Non-pigmented ciliary epithelial cell (primary cell): ENCODE data around the gene SAMD13.
"Not testable (repeated sequence)": the region's sequence is repeated elsewhere in the genome, so short reads cannot be mapped to it uniquely, and the experiment has no call there.

ENCODE experiments used
- DNase-seq: peaks from one replicate; pipeline ENCODE4 v3.0.0-alpha.2; 2010; ENCODE audit warnings: low read depth

The SAMD13 gene

DNA sequence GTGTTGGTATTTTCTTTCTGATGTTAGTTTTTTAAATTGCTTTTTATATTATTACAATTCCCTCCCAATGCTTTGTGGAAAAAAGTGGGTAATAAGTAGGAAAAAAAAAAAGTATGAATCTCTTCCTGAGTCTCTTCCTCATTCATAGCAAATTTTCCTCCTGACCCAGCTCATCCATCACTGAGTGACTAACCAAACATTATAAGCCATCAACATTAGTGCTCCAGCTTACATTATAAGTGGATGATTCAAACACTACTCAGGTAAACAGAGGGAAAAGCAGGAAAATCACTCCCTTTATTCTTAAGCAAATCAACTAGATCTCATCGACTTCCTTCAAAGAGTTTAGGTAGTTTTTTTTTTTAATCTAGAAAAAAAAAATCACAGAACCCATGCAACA is 15.4 kb upstream of the SAMD13 start:
- no peak for DNase-seq

DNA sequence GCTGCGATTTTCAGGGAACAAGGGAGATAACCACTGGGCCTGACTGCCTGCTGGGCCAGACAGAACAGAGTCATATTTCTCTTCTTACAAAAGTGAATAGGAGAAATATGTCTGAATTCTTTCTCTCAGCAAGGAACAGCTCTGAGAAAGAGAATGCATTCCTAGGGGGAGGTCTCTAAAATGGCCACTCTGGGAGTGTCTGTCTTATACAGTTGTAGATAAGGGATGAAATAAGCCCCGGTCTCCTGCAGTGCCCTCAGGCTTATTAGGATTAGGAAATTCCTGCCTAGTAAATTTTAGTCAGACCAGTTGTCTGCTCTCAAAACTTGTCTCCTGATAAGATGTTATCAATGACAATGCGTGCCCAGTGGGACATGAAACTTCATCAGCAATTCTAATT is 14.1 kb upstream of the SAMD13 start:
- DNase-seq = not testable (repeated sequence)

DNA sequence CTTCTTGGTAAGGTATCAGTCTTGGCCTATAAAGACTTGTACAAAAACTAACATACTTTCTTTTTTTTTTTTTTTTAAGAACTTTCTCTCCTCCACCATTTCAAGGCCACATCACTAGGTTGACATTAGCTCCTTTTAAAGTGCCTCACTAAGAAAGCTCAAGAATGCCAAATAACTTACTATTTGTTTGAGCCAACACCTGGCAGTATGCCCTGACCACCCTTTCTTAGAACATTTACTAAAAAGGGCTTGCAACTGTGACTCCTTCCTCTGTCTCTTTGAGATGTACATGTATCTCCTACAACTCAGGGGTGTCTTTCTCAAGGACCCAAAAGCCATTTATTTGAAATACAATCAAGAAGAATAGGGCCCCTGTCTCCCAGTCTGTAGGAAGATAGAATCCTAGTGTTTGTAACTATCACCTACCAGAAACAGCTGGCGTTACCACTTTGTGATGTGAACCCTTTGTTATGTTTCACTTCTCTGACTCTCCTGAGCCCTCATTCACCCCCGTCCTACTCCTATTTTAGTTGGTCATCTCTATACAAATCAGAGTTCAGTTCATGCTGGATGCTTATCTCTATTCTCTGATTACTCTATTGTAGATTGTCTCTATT is 12.2 kb upstream of the SAMD13 start:
- DNase-seq = no peak

DNA sequence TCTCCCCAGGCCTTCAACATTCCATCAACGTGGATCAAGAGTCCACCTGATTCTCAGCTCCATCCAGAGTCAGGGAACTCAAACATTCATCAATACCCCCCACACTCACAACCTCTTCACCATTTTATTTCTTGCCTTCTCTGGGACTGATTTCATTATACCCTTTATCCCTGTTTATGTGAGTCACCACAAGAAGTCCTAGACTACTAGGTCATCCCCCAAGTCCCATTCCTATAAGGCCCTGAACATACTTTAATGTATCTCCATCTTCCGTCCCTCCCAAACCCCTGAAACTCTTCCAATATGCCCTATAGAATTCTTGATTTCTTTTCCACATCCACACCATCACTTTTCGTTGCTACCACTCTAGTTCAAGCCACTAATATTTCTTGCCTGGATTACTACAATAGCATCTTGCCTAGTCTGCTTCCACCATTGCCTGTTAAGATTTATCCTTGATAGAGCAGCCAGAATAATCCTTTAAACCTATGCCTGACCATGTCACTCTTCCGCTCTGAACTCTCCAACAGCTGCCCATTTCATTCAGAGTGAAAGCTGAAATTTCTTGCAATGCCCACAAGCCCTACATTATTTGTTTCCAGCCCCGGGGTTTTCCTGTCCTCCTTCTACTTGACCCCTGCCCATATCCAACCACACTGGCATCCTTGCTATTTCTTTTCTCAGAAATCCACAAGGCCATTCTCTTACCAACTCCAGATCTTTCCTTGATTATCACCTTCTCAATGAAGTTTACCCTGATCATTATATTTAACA is 9.4 kb upstream of the SAMD13 start:
- no peak for DNase-seq

- DNase-seq = no peak
Measured at GRCh38 chr1:84293766-84294165, 7.7 kb upstream of the SAMD13 start.

- no peak for DNase-seq
Measured at GRCh38 chr1:84294751-84295150, 6.8 kb upstream of the SAMD13 start.

- DNase-seq = no peak
Measured at GRCh38 chr1:84297546-84298244, 3.8 kb upstream of the SAMD13 start.

- DNase-seq = no peak
Measured at GRCh38 chr1:84298328-84298683, 3.2 kb upstream of the SAMD13 start.

- DNase-seq = no peak
Measured at GRCh38 chr1:84298684-84299535, 2.6 kb upstream of the SAMD13 start.

DNA sequence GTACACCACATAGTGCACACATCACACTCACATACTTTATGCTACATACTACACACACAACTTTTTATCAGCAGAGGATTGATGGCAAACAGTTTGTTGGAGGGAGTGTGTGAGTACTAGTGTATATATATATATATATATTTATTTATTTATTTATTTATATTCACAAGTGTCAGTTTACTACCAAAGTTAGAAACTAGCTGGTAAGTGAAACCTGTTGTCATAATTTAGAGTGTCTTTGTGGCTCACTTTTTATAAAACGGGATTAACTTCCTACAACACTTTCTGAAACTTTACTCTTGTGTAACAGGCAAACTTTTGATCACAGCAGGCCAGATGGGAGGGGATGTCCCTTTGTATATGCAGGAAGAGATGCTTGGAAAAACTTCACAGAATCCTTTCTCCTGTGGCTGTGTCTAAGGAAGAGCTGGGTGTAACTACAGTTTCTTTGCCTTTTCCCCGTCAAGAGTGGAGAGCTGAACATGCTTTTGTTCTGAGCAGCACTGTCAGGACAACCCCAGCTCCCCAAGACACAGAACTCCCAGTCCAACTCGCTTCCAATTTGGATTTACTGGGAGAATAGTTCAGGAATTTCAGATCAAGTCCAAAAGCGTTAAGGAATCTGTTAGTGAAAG is 1.9 kb upstream of the SAMD13 start:
- DNase-seq = no peak

DNA sequence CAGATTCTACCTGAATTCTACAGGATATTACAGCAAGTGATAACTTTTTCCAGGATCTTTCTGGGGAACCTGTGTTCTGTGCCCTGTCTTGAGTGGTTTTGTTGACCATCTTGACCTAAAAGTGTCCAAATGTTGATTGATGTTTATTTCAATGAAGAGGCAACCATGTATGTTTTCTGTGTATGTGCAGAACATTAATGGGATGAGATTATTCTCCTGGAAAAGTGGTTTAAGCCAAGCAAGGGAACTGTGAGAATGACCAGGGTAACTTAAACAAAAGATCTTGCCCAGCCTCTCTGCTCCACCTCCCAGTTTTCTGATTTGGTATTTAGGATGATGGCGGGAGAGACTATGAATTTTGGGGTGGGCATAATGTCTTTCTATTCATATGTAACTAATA is 1.0 kb upstream of the SAMD13 start:
- no peak for DNase-seq

GRCh38 chr1:84301785-84302385 is 377 bp downstream of the SAMD13 start:
- DNase-seq = no peak

- DNase-seq = no peak
Measured at GRCh38 chr1:84303314-84303830, 1.9 kb downstream of the SAMD13 start.

DNA sequence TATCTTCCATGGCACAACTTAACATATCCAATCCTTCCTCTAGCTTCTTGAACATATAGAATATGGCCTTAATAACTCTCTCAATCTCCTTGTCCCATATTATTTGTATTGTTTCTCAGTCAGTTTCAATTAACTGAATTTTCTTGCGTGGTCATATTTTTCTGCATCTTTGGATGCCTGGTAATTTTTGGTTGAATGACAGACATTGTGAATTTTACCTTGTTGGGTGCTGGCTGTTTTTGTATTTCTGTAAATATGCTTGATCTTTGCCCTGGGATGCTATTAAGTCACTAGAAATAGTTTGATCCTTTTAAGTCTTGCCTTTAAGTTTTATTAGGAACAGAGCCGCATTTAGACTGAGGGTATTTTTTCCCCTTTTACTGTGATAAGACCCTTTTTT is 5.9 kb downstream of the SAMD13 start:
- DNase-seq = no peak

DNA sequence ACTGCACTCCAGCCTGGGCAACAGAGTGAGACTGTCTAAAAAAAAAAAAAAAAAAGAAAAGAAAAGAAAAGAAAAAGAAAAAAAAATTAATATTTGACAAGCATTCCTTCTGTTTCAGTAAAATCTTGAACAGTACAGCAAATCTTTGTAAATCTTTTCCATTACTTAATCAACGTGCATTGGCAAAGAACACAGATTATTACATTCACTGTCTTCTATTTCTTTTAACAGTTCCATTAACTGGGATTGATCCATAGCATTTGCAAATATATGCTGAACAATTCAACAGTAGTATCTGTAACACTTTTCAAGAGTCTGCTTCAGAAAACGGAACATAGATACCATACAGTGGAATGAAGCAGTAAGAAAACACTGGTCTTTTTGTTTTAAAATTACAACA is 9.8 kb downstream of the SAMD13 start:
- no peak for DNase-seq

DNA sequence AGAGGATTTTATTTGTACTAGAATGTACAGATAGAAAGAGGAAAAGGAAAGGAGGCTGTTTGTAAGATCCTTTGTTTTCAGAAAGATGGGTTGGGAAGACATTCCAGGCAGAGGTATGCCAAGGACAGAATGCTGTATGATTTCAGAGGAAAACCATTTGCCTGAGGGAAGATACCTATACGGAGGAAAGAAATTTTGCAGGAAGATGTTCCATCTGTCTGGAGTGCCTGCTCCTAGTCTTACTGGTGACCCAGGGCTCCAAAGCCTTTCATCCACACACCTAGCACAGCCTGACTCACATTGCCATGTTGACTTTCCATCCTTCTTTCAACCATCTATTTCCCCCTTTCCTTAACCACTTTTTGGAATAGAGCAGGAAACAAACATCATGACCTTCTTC is 18.2 kb downstream of the SAMD13 start:
- no peak for DNase-seq

- DNase-seq = no peak
Measured at GRCh38 chr1:84327830-84328229, 26.3 kb downstream of the SAMD13 start.

DNA sequence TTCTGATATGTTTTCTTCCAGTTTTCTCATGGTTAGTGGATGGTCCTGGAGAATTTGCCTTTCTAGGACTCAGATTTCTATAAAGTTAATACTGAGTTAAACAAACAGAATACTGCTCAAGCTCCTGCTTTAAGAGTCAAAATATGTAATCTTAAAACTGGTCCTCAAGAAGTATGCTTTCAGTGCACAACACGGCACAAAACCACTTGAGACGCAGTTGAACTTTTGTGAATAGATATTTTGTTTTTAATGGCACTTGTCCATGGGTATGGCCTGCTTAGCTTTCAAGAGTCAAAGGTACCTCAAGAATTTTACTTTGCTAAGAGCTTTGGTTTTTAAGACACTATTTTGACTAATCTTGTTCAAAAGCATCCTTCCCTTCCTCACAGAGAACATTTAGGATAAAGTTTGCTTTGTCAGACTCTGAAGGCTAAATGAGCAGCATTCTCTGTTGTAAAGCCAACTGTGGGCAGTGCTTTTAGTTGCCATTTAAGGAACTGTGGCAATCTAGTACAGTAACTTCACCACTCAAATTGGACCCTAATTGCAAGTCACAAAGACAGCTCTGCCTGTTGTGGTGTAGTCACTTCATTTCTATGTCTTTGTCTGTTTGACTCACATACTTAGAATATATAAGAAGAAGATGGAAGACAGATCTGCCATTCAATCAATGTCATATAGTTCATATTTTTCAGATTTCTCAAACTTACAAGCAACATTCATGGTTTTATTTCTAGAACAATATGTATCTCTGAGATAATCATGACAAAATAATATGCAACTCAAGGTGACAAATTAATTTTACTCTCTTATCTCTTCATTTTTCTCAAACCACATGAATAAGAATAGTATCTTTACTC is 28.8 kb downstream of the SAMD13 start:
- no peak for DNase-seq

GRCh38 chr1:84339503-84339902 is 38.0 kb downstream of the SAMD13 start:
- no peak for DNase-seq

DNA sequence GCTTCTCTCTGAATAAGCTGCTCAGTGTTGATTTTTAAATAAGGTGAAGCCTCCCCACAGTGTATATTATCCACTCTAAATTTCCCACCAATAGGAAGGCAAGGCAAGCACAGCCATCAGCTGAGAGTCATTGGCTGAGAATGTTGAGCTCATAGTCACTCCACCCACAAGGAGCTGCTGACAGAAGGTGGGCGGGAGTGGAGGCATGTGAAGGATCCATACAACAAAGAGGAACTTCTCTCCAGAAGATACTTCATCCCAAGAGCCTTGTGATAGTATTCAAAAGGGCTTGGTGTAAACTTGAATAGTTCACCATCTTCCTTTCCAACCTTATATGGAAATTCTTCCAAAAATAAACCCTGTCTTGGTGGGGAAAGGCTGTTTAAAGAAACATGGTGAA is 42.8 kb downstream of the SAMD13 start:
- peak; percentile 58 for DNase-seq
